GM12864 (cell line): ENCODE data around the gene SPNS2.

Source experiments
- DNase-seq: peaks from one replicate; pipeline ENCODE4 v3.0.0-alpha.2; 2011; ENCODE audit warnings: low read depth
- H3K4me3 ChIP-seq: 2 replicates; pipeline ENCODE4 v1.5.1; 2011; ENCODE audit warnings: mild to moderate bottlenecking, low read depth, low read length, control low read depth
- CTCF ChIP-seq: IDR thresholded peaks from 2 replicates; pipeline ENCODE4 v1.5.1; 2011; ENCODE audit warnings: low read depth, mild to moderate bottlenecking, moderate library complexity, low read length, control low read depth, inconsistent platforms; ENCODE audit errors: missing control alignments

SPNS2 gene

GRCh38 chr17:4548721-4549531 lies 50.2 kb downstream of the SPNS2 start:
- H3K4me3 ChIP-seq: no peak overlapping the region
- no peak for TF ChIP-seq CTCF
- DNase-seq: no peak

- no peak for DNase-seq
- H3K4me3 ChIP-seq: no peak overlapping the region
- TF ChIP-seq CTCF: no peak
Observed at GRCh38 chr17:4549781-4550533, 51.3 kb downstream of the SPNS2 start.

- no peak overlapping the region for H3K4me3 ChIP-seq
- no peak for TF ChIP-seq CTCF
- no peak for DNase-seq
Observed at GRCh38 chr17:4550534-4551039, 51.9 kb downstream of the SPNS2 start.

- DNase-seq: no peak
- TF ChIP-seq CTCF: peak; percentile 10
- no peak overlapping the region for H3K4me3 ChIP-seq
Observed at GRCh38 chr17:4551141-4551540, 52.5 kb downstream of the SPNS2 start.

- no peak for TF ChIP-seq CTCF
- no peak for DNase-seq
- no peak overlapping the region for H3K4me3 ChIP-seq
Observed at GRCh38 chr17:4551796-4552525, 53.3 kb downstream of the SPNS2 start.

GRCh38 chr17:4553669-4554068 lies 55.0 kb downstream of the SPNS2 start:
- no peak for TF ChIP-seq CTCF
- H3K4me3 ChIP-seq: peak overlapping the region; percentile 95
- no peak for DNase-seq
